PC-3 (cell line): ENCODE data around the gene RPS15.

Source experiments
- EZH2 ChIP-seq: fragments of 300-600 bp; sonication (generic); IDR thresholded peaks from one replicate; pipeline ENCODE4 v1.6.1; 2017; ENCODE audit warnings: antibody characterized with exemption, mild to moderate bottlenecking, low read length; ENCODE audit not compliant: unreplicated experiment
- EZH2phosphoT487 ChIP-seq: fragments of 300-600 bp; sonication (generic); IDR thresholded peaks from 2 replicates; pipeline ENCODE4 v1.6.1; 2018; ENCODE audit warnings: mild to moderate bottlenecking, antibody characterized with exemption, low read length, borderline replicate concordance
- TF ChIP-seq, protein P1 (sequence below): fragments of 300-600 bp; sonication (generic); conservative IDR thresholded peaks from 2 replicates; pipeline ENCODE4 v1.5.1; 2017; ENCODE audit warnings: antibody characterized with exemption, low read depth, mild to moderate bottlenecking, low read length

DNA sequence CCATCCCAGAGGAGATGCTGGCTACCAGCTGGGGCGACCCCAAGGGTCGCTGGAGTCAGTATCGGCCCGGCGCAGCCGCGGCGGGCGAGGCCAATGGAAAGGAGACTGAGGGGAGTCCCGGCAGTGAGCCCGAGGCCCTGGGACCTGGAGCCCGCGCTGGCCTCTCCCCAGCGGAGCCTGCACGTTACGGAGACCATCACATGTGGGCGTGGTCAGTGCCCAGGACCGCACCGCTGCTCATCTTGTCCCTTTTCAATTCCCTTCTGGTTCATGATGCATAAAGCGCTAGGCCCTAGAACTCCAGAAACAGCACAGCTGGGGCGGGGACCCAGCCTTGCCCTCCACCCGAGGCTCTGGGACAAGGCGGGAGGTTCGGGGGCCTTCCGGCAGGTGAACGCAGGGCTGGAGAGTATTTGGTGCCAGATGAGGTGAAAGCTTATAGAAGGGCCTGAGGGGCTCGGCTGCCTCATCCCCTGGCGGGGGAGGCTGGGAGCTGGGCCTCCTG is 32.9 kb downstream of the RPS15 start:
- TF ChIP-seq, protein P1, sequence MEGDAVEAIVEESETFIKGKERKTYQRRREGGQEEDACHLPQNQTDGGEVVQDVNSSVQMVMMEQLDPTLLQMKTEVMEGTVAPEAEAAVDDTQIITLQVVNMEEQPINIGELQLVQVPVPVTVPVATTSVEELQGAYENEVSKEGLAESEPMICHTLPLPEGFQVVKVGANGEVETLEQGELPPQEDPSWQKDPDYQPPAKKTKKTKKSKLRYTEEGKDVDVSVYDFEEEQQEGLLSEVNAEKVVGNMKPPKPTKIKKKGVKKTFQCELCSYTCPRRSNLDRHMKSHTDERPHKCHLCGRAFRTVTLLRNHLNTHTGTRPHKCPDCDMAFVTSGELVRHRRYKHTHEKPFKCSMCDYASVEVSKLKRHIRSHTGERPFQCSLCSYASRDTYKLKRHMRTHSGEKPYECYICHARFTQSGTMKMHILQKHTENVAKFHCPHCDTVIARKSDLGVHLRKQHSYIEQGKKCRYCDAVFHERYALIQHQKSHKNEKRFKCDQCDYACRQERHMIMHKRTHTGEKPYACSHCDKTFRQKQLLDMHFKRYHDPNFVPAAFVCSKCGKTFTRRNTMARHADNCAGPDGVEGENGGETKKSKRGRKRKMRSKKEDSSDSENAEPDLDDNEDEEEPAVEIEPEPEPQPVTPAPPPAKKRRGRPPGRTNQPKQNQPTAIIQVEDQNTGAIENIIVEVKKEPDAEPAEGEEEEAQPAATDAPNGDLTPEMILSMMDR = no peak
- TF ChIP-seq EZH2phosphoT487 = no peak
- TF ChIP-seq EZH2 = no peak
